GM23338 (cell line): ENCODE measurements around the gene CDH23. TPM values are rescaled to one million over a fixed set of nuclear protein-coding genes. Genes with fewer than 3 reads are reported as not detected.

Experiments
- ATAC-seq: fragments of 200-7000 bp; cut with Tn5 transposase; 3 replicates; pipeline ENCODE4 v1.9.1; 2020
- DNase-seq: peaks from one replicate; pipeline ENCODE4 v3.0.0-alpha.2; 2015; ENCODE audit warnings: low spot score
- H2AFZ ChIP-seq: fragments of 200-600 bp; sonication (generic); 2 replicates; pipeline ENCODE4 v1.8.0; 2016; ENCODE audit warnings: antibody characterized with exemption, mild to moderate bottlenecking, moderate library complexity
- H3F3A ChIP-seq: fragments of 200-600 bp; sonication (generic); replicated peaks from 2 replicates; pipeline ENCODE4 v1.8.0; 2017; ENCODE audit warnings: antibody characterized with exemption, mixed run types, low read depth
- H3K27ac ChIP-seq: fragments of 200-600 bp; sonication (generic); 2 replicates; pipeline ENCODE4 v1.6.1; 2016; ENCODE audit warnings: low read depth
- H3K27me3 ChIP-seq: fragments of 200-600 bp; sonication (generic); 2 replicates; pipeline ENCODE4 v1.8.0; 2016; ENCODE audit warnings: mild to moderate bottlenecking, mixed run types, moderate library complexity; ENCODE audit not compliant: insufficient read depth
- H3K36me3 ChIP-seq: fragments of 200-600 bp; sonication (generic); 2 replicates; pipeline ENCODE4 v1.8.0; 2016; ENCODE audit warnings: mild to moderate bottlenecking; ENCODE audit not compliant: insufficient read depth
- H3K4me1 ChIP-seq: fragments of 200-600 bp; sonication (generic); 2 replicates; pipeline ENCODE4 v1.8.0; 2016; ENCODE audit warnings: mild to moderate bottlenecking, moderate library complexity; ENCODE audit not compliant: insufficient read depth
- H3K4me2 ChIP-seq: fragments of 200-600 bp; sonication (generic); 2 replicates; pipeline ENCODE4 v1.7.1; 2017; ENCODE audit warnings: mixed run types
- H3K4me3 ChIP-seq: fragments of 200-600 bp; sonication (generic); 2 replicates; pipeline ENCODE4 v1.6.1; 2016; ENCODE audit warnings: mixed run types
- H3K79me2 ChIP-seq: fragments of 200-600 bp; sonication (generic); replicated peaks from 2 replicates; pipeline ENCODE4 v1.8.0; 2017; ENCODE audit warnings: mild to moderate bottlenecking; ENCODE audit not compliant: insufficient read depth
- H3K9me2 ChIP-seq: fragments of 200-600 bp; sonication (generic); 2 replicates; pipeline ENCODE4 v1.8.0; 2017; ENCODE audit not compliant: insufficient read depth
- H4K20me1 ChIP-seq: fragments of 200-600 bp; sonication (generic); replicated peaks from 2 replicates; pipeline ENCODE4 v1.8.0; 2017; ENCODE audit warnings: mild to moderate bottlenecking; ENCODE audit not compliant: insufficient read depth
- H3K27ac Mint-ChIP-seq: 2 replicates; pipeline ENCODE4 v1.8.0; 2020; ENCODE audit warnings: inconsistent platforms, mild to moderate bottlenecking, moderate library complexity, mixed read lengths
- H3K27me3 Mint-ChIP-seq: 3 replicates; pipeline ENCODE4 v1.8.0; 2022; ENCODE audit warnings: low read depth, mild to moderate bottlenecking, moderate library complexity, mixed read lengths, inconsistent platforms; ENCODE audit not compliant: insufficient read depth, poor library complexity
- H3K36me3 Mint-ChIP-seq: 3 replicates; pipeline ENCODE4 v1.8.0; 2021; ENCODE audit warnings: low read depth, mild to moderate bottlenecking, inconsistent platforms, moderate library complexity, mixed read lengths
- H3K4me1 Mint-ChIP-seq: 3 replicates; pipeline ENCODE4 v1.8.0; 2020; ENCODE audit warnings: mild to moderate bottlenecking, inconsistent platforms, mixed read lengths
- H3K4me3 Mint-ChIP-seq: 3 replicates; pipeline ENCODE4 v1.8.0; 2021; ENCODE audit warnings: moderate library complexity, mild to moderate bottlenecking, inconsistent platforms, mixed read lengths
- H3K9me3 Mint-ChIP-seq: 3 replicates; pipeline ENCODE4 v1.8.0; 2020; ENCODE audit warnings: moderate library complexity, mild to moderate bottlenecking, inconsistent platforms, mixed read lengths
- POLR2AphosphoS5 ChIP-seq: IDR thresholded peaks from 2 replicates; pipeline ENCODE4 v1.6.1; 2016; ENCODE audit warnings: antibody characterized with exemption, low read depth
- REST ChIP-seq: IDR thresholded peaks from one replicate; pipeline ENCODE4 v1.6.1; 2018; ENCODE audit warnings: antibody characterized with exemption; ENCODE audit not compliant: unreplicated experiment
- ZNF462 ChIP-seq: fragments of 250-450 bp; sonication (Bioruptor Pico); IDR thresholded peaks from 2 replicates; pipeline ENCODE4 v1.5.0; 2020; ENCODE audit warnings: mild to moderate bottlenecking, moderate library complexity
- polyA plus RNA-seq: library from polyadenylated mRNA; unstranded; fragments of >200 nt; fragmentation: Nextera tagmentation; extraction: Ambion mirVana; gene quantifications from 2 replicates; pipeline ENCODE4 v1.2.1, GENCODE V29; 2016
- total RNA-seq: library from RNA; depleted of rRNA; stranded (reverse); fragments of >200 nt; shearing (Covaris generic); gene quantifications from 2 replicates; pipeline ENCODE4 v1.2.3, GENCODE V29; 2014
- TF ChIP-seq, protein P1 (sequence below): IDR thresholded peaks from 2 replicates; pipeline ENCODE4 v1.6.1; 2016; ENCODE audit warnings: antibody characterized with exemption

Gene CDH23
- total and polyA plus RNA-seq, 2 experiments from 2014 or later, result 0.95 to 4.3 TPM

DNA sequence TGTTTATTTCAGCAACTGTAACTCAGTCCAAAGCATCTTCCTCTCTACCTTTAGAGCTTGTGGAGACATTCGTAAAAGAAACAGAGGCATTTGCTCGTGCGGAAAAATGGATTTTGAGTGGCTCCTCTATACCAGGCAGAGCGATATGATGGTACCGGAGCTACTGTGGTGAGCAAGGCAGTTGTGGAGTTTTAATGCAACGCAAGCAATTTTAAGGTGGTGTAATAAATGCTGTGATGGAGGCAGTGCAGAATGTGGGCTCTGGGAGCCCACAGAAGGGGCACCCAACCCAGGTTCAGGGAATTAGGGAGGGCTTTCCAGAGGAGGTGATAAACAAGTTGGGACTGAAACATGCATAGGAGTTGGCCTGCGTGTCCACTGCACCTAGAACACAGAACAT, 149.5 kb downstream of the CDH23 start (continued):
- TF ChIP-seq ZNF462 (CRISPR knock-in tag) (no peak), POLR2AphosphoS5 (no peak)

GRCh38 chr10:71547312-71547711, 150.6 kb downstream of the CDH23 start:
- no peak overlapping the region for H3K27ac ChIP-seq
- H3K4me1 Mint-ChIP-seq, result peaks cover 45% of the 10 kb centered on the region
- TF ChIP-seq REST, result no peak
- TF ChIP-seq, protein P1, sequence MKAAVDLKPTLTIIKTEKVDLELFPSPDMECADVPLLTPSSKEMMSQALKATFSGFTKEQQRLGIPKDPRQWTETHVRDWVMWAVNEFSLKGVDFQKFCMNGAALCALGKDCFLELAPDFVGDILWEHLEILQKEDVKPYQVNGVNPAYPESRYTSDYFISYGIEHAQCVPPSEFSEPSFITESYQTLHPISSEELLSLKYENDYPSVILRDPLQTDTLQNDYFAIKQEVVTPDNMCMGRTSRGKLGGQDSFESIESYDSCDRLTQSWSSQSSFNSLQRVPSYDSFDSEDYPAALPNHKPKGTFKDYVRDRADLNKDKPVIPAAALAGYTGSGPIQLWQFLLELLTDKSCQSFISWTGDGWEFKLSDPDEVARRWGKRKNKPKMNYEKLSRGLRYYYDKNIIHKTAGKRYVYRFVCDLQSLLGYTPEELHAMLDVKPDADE, result no peak
- no peak for TF ChIP-seq ZNF462 (CRISPR knock-in tag)

More at GRCh38 chr10:71547312-71547711, 150.6 kb downstream of the CDH23 start:
- Histone ChIP-seq H3K4me1 (peaks cover 23% of the 10 kb centered on the region), H3K9me2 (peaks cover 8% of the 10 kb centered on the region; the same call in 1 of the 2 replicates), H3K4me2 (no peak overlapping the region), H3K79me2 (no peaks in the 10 kb centered on the region), H3K4me3 (no peak overlapping the region), H2AFZ (0 out of 2 replicates have a peak overlapping the region, but pooled peaks have one; percentile 14), H3F3A (no peaks in the 10 kb centered on the region), H3K27me3 (no peaks in the 10 kb centered on the region), H3K36me3 (no peaks in the 10 kb centered on the region), H4K20me1 (no peaks in the 10 kb centered on the region)
- Mint-ChIP-seq H3K9me3 (no peaks in the 10 kb centered on the region), H3K27me3 (peaks cover 8% of the 10 kb centered on the region), H3K4me3 (no peak overlapping the region), H3K27ac (no peak overlapping the region), H3K36me3 (no peaks in the 10 kb centered on the region)
- no peak for DNase-seq
- peak; percentile 9; the same call in 1 of the 3 replicates for ATAC-seq
